ENCODE measurements around the gene TMEM150C.

Gene TMEM150C

DNA sequence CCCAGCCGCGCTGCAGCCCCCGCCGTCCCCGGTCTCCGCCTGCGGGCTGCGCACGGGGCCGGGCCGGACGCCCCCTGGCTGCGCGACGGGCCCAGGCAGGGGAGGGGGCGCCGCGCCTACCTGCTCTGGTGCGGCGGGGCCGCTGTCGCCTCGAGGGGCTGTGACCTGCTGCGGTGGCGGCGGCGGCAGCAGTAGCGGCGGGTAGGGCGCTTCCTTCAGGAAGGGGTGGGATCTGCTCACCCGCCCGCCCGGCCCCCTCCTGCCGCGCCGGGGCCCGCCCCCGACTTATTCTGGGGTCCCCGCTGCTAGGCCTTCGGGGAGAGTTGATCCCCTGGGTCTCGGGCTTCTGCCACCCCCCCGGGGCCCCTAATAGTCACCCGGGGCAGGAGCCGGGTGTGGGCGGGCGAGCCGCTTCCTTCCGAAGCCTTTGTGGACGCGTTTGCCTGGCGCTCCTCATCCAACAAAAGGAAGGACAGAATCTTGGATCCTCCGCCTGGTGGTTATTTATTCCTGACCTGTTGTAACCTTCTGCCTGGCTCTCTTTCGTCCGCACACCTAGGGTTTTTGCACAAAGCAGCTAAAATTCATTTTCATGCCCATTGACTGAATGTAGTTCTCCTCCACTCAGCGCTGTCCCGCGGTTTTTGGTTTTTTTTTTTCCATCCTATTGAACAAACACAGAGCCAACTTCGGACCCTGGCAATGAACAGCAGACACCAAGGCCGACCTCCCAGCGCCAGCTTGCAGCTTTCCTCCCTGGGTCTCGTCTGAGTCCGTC, at the start of gene TMEM150C:
Gene TMEM150C, minus strand, starts transcription at position 203 of the 778 bp plus-strand sequence. CDS start 57,331 bp downstream, outside the sequence.
- DNase-seq, result no peak

DNA sequence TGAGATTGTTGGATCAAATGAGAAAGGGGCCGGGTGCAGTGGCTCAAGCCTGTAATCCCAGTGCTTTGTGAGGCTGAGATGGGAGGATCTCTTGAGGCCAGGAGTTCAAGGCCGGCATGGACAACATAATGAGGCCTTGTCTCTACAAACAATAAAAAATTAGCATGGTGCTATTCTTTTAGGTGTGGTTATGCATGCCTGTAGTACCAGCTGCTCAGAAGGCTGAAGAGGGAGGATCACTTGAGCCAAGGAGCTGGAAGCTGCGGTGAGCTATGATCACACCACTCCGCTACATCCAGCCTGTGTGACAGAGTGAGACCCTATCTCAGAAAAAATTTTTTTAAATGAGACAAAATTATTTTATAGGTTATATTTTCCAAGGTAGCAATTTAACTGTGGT, 49.7 kb upstream of the TMEM150C start:
- DNase-seq, result no peak

DNA sequence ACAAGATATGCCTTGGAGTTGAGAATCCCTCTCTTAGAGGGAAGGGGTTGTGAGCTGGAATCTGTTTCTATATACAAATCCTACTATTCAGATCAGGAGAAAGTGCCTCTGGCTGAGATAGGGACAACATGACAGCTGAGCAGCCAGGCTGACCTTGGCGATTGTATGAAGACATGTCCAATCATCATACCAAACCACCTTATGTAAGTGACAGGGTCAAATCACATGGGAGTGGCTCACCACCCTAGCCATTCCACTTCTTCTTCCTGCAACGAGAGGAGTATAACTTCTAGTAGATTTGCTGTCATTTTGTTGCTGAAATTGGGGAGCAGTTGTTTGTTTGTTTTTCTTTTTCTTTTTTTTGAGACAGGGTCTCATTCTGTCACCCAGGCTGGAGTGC, 48.3 kb upstream of the TMEM150C start:
- DNase-seq, result no peak

DNA sequence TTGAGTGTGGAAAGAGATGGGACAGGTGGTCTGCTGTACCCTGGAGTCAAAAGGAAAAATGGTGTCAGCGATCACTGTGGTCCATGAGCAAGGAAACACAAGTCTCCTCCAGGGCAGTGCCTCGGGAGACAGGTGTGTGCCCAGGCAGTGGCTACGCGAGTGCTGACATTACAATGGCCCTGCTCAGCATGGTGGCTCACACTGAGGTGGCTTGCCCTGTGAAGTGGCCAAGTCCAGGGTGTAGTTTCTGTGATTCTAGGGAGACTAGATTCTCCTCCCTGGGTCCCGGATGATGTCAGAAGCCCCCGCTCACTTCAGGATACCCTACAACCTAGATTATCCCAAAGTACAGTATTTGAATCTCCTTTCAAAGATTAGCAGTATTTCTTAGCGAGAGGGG, 44.8 kb upstream of the TMEM150C start:
- DNase-seq, result no peak

DNA sequence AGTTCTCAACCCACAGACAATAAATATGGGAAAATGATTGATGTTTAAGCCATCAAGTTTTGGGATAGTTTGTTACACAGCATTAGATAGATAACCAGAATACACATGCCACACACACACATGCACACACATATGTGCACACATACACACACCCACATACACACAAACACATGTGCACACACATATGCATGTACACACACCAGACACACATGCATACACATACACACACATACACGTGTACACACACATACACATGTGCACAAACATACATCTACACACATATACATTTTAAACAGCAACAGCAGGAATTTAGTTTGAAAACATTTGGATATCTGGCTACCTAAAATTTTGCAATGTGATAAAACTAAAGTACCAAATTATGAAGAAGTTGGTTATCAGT, 42.7 kb upstream of the TMEM150C start:
- DNase-seq, result no peak

DNA sequence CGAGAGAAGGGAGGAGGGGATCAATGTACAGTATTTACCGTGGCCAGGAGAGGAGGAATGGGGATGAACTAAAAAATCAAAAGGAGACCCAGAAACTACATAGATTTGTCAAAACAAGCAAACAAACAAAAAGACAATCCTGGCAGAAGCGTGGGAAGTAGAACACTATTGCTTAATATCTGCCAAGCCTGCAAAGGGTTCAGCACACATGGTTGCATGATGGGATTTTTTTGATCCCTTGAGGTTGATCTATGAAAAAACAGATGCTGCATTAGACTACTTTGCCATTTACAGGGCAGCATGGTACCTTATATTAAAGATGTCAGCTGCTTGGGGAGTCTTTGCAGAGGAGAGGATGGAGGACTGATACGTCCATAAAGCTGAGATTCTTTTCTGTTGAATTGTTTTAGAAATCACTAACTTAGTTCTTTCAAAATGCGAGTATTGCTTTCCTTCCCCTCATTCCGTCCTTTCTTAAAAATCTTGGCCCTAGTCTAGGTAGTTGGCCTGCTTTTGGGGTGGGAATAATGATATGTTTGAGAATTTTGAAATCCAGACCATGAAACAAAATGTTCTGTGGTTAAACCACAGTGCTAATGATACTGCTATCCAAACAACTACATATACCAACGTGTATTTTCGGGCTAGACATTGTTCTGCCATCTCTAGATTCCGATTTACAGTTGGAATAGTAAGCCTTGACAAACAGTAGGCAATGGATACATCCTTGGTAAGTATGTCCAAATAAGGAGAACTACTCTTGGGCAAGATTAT, 39.6 kb upstream of the TMEM150C start:
- DNase-seq, result no peak

DNA sequence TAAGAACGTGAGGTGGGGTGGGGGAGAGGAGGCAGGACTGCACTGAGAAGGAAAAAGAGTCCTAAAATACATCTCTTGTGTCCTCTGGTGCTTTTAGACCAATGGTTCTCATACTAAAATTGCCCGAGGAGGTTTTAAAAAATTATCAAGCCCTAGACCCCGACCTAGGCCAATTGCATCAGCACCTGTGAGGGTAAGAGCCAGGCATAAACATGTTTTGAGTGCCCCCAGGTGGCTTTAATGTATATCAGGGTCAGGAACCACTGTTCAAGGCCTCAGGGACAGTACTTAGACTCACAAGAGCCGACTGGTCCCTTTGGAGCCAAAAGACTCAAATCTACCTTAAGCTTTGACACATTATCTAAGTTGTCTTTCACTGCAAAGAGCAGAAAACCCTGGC, 37.5 kb upstream of the TMEM150C start:
- no peak for DNase-seq

DNA sequence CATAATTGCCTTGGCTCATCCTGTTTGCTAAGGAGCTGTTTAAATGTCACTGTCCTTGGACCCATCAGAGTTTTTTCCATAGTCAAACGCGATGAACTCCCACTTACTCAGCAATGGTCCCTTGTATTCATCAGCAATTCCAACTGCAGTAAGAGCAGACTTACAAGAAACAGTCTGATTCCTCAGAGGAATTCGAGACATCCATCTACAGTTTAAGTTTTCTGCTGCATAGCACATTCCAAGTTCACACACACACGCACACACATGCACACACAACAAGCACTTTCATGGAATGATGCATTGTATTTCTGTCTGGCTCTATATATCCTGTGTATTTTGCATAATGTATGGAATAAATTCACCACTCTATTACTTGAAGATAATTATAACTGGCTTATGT, 32.7 kb upstream of the TMEM150C start:
- DNase-seq, result no peak

DNA sequence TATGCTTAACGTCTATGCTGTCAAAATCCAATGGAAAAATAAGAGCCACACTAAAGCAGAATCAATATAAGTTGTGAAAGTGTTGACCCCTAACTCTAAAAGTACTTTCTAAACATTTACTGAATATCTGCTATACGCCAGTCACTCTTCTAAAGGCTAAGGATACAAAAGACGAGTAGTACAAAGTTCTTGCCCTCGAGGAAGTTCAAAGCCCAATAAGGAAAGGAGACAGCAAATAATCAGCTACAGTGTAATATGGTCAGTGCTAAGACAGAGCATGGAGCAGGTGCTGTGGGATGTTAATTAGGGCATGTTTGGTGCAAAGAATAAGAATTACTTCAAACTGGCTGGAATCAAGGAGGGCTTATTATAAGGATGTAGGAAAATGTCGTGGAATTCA, 31.6 kb upstream of the TMEM150C start:
- no peak for DNase-seq

DNA sequence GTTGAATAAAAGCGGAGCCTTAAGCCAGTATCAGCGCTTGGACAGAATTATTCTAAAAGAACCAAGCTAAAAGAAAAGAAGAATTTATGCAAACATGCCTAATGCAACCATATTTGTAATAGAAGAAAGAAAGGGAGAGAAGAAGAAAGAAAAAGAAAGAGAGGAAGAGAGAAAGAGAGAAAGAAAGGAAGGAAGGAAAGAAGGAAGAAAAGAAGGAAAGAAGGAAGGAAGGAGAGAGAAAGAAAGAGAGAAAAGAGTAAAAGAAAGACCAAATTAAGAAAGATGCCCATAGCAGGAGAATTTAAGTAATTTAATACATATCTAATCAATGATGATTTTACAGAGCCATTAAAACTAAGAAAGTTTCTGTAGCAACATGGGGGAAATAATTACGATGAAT, 30.9 kb upstream of the TMEM150C start:
- DNase-seq, result no peak

DNA sequence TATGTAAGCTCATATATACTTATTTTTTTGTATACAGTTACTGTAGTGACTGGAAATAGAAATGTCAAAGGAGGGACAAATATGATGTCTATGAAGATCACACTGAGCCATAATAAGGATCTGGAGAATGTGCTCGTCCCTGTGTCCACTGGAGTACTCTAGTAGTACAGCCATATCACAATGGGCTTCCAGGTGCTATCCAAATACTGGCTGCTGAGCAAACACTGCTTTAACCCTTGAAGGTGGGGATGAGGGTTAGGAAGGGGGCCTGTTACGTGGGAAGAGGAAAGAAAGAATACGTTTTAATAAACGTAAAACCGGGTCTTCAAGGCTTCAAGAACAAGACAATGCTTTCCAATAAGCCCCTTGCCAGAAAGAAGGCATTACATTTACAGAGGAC, 29.8 kb upstream of the TMEM150C start:
- DNase-seq, result no peak

DNA sequence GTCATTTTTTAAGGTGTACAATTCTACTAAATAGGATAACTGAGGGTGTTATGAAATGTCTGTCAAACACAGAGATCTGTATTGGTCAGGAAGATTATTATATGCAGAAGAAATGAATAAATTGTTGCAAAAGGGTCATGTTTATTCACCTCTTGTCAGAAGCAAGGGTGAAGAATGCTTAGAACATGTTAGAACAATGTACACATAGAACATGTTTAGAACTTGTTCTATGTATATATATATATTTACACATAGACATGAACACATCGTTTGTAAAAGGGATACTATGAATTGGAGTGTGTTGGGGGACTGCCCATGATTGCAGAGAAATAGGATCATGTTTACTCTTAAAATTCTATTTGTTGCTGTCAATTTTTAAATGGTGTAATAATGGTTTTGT, 28.0 kb upstream of the TMEM150C start:
- DNase-seq, result no peak

DNA sequence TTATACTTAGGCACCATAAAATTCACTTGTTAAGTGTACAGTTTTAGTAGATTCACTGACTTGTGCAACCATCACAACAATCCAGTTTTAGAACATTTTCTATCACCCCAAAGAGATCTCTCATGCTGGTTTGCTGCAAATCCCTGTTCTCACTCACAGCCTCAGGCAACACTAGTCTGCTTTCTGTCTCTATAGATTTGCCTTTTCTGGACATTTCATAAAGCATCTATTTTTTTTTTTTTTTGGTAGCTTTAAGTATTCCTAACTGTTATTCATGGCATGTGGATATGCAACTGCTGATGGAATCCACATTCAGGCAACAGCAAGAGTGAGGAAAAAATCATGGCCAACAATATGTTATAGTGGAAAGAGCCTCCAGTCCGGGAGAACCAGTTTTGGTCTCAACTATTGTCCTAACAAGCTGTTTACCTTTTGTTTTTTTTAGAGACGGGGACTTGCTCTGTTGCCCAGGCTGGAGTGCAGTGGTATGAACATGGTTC, 27.0 kb upstream of the TMEM150C start:
- DNase-seq, result no peak

DNA sequence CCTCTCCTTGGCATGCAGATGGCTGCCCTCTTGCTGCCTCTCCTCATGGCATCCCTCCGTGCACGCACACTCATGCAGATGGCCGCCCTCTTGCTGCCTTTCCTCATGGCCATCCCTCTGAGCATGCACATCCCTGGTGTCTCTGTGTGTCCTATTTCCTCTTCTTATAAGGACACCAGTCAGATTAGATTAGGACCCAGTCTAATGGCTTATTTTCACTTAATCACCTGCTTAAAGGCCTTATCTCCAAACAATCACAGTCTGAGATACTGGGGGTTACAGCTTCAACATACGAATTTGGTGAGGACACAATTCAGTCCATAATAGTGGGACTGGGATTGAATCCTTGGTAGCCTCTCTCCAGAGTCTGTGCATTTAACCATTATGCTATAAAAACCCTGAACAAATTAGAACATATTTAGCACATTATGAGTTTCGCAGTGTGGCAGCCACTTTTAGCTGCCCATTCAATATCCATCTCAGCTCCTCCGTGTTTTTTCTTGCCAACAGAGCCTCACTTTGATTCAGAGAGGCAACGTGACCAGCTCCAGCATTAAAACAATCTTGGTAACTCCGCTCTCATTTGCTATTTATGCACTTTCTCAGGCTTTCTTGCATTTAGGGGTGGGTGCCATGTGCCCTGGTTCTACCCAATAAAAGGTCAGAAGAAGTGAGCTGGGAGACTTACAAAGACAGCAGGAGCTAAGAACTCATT, 26.2 kb upstream of the TMEM150C start:
- DNase-seq, result no peak

DNA sequence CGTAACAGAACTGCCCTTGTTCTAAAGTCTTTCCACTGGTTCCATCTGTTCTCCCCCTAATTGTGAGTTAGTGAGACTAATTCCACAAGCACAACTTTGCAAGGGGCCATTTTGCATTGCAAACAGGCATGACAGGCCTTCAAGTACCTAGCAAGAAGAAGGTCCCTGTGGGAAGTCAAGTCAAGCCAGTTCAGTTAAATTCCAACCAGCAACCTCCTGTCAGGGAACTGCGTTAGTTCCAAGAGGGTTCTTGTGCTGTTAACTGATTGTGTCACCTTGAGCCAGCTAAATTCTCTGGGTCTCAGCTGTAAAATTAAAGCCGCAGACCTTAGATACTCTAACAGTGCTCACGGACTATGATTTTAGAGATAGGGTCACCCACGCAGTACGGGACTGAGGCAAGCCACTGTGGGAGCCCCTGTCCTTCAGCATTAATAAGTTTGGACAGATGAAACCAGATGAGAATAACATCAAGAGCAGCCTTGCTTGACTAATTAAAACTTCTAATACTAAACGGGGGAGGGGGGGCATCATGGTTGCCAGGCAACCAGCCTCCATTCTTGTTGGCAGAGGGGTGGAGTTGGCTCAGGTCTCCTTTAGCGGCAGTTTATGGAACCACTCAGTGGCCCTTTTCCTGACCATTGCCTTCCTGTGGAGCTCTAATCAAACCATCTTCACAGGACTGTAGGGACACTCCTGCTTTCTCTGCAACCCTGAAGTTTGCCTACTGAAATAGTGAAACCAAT, 24.1 kb upstream of the TMEM150C start:
- DNase-seq, result no peak

DNA sequence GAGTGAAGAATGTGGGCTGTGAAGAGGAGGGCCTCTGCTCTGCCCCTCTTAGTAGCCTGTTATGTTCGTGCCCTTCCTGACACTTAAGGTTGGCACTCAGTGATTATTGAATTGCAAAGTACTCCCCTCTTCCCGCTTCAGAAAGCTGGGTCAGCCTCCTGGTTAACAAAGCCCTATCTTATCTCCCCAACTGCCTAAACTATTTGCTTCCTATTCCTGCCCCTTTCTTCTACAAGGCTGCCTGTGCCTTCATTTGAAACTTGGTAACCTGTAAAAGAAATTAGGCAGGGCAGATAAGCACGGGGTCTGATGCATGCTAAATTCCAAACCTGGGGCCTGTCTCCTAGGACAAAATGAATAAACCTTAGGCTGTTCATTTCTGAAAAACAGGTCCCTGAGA, 23.1 kb upstream of the TMEM150C start:
- DNase-seq, result no peak

DNA sequence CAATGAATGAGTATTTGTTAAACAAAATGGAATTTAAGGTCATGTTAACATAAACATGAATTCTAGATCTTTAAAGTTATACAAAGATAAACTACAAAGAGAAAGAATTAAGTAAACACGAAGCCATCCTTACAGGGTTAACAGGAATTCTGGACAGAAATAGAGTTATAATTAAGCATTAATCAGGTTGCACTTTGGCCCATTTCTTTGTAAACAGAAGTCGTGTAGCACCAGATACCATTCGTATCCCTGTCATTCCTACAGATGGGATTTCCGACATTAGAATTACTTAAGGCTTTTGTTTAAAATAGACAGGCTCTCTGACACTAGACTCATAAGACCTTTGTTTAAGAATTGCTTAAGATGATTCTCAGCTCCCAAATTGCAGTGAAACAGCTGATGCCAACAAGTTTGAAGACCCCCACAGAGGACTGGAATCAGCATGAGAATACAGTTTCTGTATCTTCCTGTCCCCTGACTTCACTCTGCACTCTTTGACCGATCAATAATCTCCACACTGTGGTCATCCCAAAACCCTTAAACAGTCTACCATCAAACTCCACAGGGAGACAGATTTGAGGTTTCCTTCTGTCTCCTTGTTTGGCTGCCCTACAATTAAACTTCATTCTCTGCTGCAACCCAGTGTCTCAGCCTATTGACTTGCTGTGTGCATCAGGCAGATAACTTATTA, 22.3 kb upstream of the TMEM150C start:
- no peak for DNase-seq

DNA sequence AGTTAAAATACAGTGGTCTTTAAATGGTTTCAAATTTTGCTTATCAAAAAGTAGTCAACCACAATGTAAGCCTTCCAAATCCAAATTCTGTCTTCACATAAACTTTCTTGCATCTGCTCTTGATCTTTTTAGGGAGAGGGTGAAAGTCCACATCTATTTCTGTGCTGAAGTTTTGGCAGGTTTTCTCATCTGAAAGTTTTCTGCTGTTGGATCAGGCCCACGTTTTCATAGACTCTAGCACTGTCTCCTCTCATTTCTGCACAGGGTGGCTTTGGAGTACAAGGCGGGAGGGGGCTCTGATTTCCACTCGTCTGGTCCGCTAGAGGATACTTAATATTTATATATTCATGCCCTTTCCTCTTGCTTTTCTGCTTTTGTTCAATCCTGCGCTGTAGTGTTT, 18.1 kb upstream of the TMEM150C start:
- no peak for DNase-seq

DNA sequence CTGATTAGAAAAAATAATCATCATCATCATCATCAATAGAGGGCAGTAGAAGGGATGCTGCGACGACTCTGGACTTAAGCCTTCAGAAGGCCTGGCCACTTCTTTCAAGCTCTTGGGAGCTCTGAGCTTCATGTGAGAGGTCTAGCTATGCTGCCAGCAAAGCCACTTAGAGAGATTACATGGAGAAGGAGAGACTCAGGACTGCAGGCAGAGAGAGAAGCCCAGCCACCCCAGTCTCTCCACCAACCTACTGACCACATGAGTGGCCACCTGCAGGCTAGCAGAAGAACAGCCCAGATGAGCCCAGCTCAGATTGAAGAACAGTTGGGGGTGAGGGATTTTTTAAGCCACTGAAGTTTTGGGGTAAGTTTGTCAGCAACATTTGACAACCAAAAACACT, 17.1 kb upstream of the TMEM150C start:
- DNase-seq, result no peak

DNA sequence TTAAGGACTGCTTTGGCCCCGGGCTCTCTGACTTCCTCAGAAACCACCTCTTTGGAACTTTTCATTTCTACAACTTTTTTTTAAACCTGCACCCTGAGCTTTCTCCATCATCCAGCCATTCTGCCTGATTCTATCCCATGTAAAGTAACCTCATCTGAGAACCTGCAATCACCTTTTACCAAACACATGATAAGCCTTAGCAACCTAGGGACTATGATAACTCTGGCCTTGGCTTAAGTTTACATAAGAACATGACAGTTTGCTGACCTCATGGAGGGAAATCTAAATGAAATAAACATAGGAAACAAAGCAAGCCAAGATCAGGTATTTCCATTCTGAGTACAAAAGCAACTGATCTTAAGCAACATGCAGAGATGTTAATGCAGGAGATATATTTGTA, 15.7 kb upstream of the TMEM150C start:
- no peak for DNase-seq

DNA sequence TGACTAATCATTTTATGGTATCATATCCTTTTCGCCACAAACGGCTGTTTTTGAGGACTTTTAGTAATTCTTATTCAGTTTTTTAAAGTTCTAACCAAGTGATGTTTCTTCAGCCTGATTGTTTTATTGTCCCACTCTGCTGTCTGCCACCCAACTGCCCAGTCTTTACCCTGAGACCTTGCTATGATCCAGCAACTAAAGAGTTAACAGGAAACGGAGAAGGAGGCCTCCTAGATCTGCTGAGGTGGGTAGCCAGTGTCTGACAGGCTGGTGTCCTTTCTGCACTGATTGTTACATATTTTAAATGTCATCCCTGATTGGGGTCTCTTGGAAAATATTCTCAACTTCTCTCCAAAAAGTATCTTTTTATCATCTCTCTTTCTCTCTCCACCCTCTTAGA, 7.9 kb upstream of the TMEM150C start:
- DNase-seq, result no peak

DNA sequence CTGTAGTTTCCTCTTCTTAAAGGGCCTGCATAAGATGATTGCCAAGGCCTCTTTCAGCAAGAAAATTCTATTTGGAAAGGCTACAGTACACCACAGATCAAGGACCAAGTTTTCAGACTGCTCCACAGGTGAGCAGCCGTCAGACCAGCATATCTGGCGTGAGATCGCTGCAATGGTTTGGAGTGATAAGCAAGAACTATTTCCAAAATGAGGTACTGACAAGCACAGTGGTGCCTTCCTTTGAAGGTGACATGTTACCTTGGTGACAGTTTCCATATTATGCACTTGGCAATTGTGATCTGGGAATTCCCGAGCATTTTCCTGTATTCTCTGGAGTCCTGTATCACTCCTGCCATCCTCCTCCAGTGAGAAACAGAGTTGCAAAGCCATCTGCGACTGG, 7.3 kb upstream of the TMEM150C start:
- DNase-seq, result no peak

All from KG1 (cell line).